H9 (cell line): ENCODE measurements around the gene PSMD1. TPM values are rescaled to one million over a fixed set of nuclear protein-coding genes. Genes with fewer than 3 reads are reported as not detected.

ENCODE experiments used
- DNase-seq: peaks from one replicate; pipeline ENCODE4 v3.0.0-alpha.2; 2017
- H2AFZ ChIP-seq: one replicate; pipeline ENCODE4 v1.6.1; 2013; ENCODE audit warnings: mild to moderate bottlenecking, low read length, control low read depth, moderate library complexity
- H2AK5ac ChIP-seq: 2 replicates; pipeline ENCODE4 v1.6.1; 2013; ENCODE audit warnings: low read length, control low read depth, mixed read lengths; ENCODE audit not compliant: insufficient read length
- H2BK120ac ChIP-seq: one replicate; pipeline ENCODE4 v1.6.1; 2013; ENCODE audit warnings: low read depth, mild to moderate bottlenecking, low read length, control low read depth, inconsistent platforms; ENCODE audit not compliant: poor library complexity, severe bottlenecking
- H2BK12ac ChIP-seq: 2 replicates; pipeline ENCODE4 v1.6.1; 2013; ENCODE audit warnings: low read length, control low read depth, mixed read lengths, low read depth; ENCODE audit not compliant: insufficient read length
- H2BK15ac ChIP-seq: 2 replicates; pipeline ENCODE4 v1.6.1; 2013; ENCODE audit warnings: low read depth, low read length, control low read depth
- H2BK20ac ChIP-seq: one replicate; pipeline ENCODE4 v1.6.1; 2013; ENCODE audit warnings: low read depth, mild to moderate bottlenecking, low read length, control low read depth, inconsistent platforms; ENCODE audit not compliant: poor library complexity, severe bottlenecking
- H2BK5ac ChIP-seq: 2 replicates; pipeline ENCODE4 v1.6.1; 2013; ENCODE audit warnings: low read length, control low read depth, mixed read lengths; ENCODE audit not compliant: insufficient read length
- H3K14ac ChIP-seq: 2 replicates; pipeline ENCODE4 v1.6.1; 2013; ENCODE audit warnings: low read length, control low read depth; ENCODE audit not compliant: insufficient read depth
- H3K18ac ChIP-seq: 2 replicates; pipeline ENCODE4 v1.6.1; 2013; ENCODE audit warnings: low read depth, mild to moderate bottlenecking, mixed read lengths, low read length, control low read depth; ENCODE audit not compliant: insufficient read length
- H3K23ac ChIP-seq: 2 replicates; pipeline ENCODE4 v1.6.1; 2013; ENCODE audit warnings: low read length, control low read depth, mixed read lengths, low read depth; ENCODE audit not compliant: insufficient read length
- H3K23me2 ChIP-seq: 2 replicates; pipeline ENCODE4 v1.6.1; 2013; ENCODE audit warnings: low read depth, mild to moderate bottlenecking, mixed read lengths, low read length, control low read depth; ENCODE audit not compliant: insufficient read length, poor library complexity, severe bottlenecking
- H3K27ac ChIP-seq: 2 replicates; pipeline ENCODE4 v1.5.1; 2013; ENCODE audit warnings: low read length, control low read depth, mixed read lengths, low read depth; ENCODE audit not compliant: insufficient read length
- H3K27me3 ChIP-seq: 2 replicates; pipeline ENCODE4 v1.6.1; 2013; ENCODE audit warnings: low read length, control low read depth, inconsistent platforms; ENCODE audit not compliant: insufficient read depth
- H3K4ac ChIP-seq: 2 replicates; pipeline ENCODE4 v1.6.1; 2013; ENCODE audit warnings: low read depth, mild to moderate bottlenecking, control low read depth, inconsistent platforms, low read length, moderate library complexity
- H3K4me1 ChIP-seq: 2 replicates; pipeline ENCODE4 v1.6.1; 2013; ENCODE audit warnings: low read length, control low read depth, inconsistent platforms; ENCODE audit not compliant: insufficient read depth
- H3K4me2 ChIP-seq: 2 replicates; pipeline ENCODE4 v1.6.1; 2013; ENCODE audit warnings: low read length, control low read depth, mixed read lengths; ENCODE audit not compliant: insufficient read length, insufficient read depth
- H3K56ac ChIP-seq: 2 replicates; pipeline ENCODE4 v1.6.1; 2013; ENCODE audit warnings: low read depth, mild to moderate bottlenecking, mixed read lengths, low read length, control low read depth; ENCODE audit not compliant: insufficient read length
- H3K79me1 ChIP-seq: 2 replicates; pipeline ENCODE4 v1.6.1; 2013; ENCODE audit warnings: low read depth, mild to moderate bottlenecking, moderate library complexity, low read length, control low read depth, inconsistent platforms; ENCODE audit not compliant: insufficient read depth, poor library complexity, severe bottlenecking
- H3K79me2 ChIP-seq: 2 replicates; pipeline ENCODE4 v1.6.1; 2013; ENCODE audit warnings: low read length, control low read depth, inconsistent platforms; ENCODE audit not compliant: insufficient read depth
- H3K9ac ChIP-seq: 2 replicates; pipeline ENCODE4 v1.6.1; 2013; ENCODE audit warnings: low read length, control low read depth, mixed read lengths; ENCODE audit not compliant: insufficient read length; ENCODE audit errors: extremely low read depth
- H3K9me3 ChIP-seq: one replicate; pipeline ENCODE4 v1.6.1; 2013; ENCODE audit warnings: low read depth, low read length, inconsistent platforms; ENCODE audit not compliant: control insufficient read depth
- H3T11ph ChIP-seq: one replicate; pipeline ENCODE4 v1.6.1; 2013; ENCODE audit warnings: mild to moderate bottlenecking, low read length, control low read depth, inconsistent platforms
- H4K20me1 ChIP-seq: one replicate; pipeline ENCODE4 v1.6.1; 2013; ENCODE audit not compliant: control insufficient read depth, insufficient read length, insufficient read depth
- H4K5ac ChIP-seq: 2 replicates; pipeline ENCODE4 v1.6.1; 2013; ENCODE audit warnings: low read depth, mild to moderate bottlenecking, mixed read lengths, low read length, control low read depth; ENCODE audit not compliant: insufficient read length
- H4K8ac ChIP-seq: replicated peaks from 2 replicates; pipeline ENCODE4 v1.6.1; 2013; ENCODE audit warnings: low read length, control low read depth, mixed read lengths, low read depth; ENCODE audit not compliant: insufficient read length
- H4K91ac ChIP-seq: 2 replicates; pipeline ENCODE4 v1.6.1; 2013; ENCODE audit warnings: low read depth, mild to moderate bottlenecking, moderate library complexity, mixed read lengths, low read length, control low read depth; ENCODE audit not compliant: insufficient read length
- H3K27ac Mint-ChIP-seq, 3 experiments: 2 replicates in 2 of 3; 3 replicates in 1 of 3; pipeline ENCODE4 v1.8.0; 2020 to 2021; ENCODE audit warnings: mixed read lengths in 3 of 3, mild to moderate bottlenecking in 1 of 3, moderate library complexity in 1 of 3
- H3K27me3 Mint-ChIP-seq: 2 replicates; pipeline ENCODE4 v1.8.0; 2021; ENCODE audit warnings: low read depth, mild to moderate bottlenecking, moderate library complexity, mixed read lengths
- H3K36me3 Mint-ChIP-seq, 3 experiments: 2 replicates in 2 of 3; 3 replicates in 1 of 3; pipeline ENCODE4 v1.8.0; 2020 to 2021; ENCODE audit warnings: low read depth in 3 of 3, mixed read lengths in 3 of 3; ENCODE audit not compliant: insufficient read depth in 1 of 3
- H3K4me1 Mint-ChIP-seq, 2 experiments: 2 replicates each; pipeline ENCODE4 v1.8.0; 2020; ENCODE audit warnings: mixed read lengths in 2 of 2
- H3K4me3 Mint-ChIP-seq, 2 experiments: 2 replicates in 1 of 2; 3 replicates in 1 of 2; pipeline ENCODE4 v1.8.0; 2020 to 2021; ENCODE audit warnings: mild to moderate bottlenecking in 2 of 2, mixed read lengths in 2 of 2, moderate library complexity in 1 of 2
- H3K9me3 Mint-ChIP-seq, 2 experiments: 2 replicates in 1 of 2; 3 replicates in 1 of 2; pipeline ENCODE4 v1.8.0; 2020; ENCODE audit warnings: mild to moderate bottlenecking in 2 of 2, mixed read lengths in 2 of 2, moderate library complexity in 1 of 2
- CTCF ChIP-seq: fragments of 200-600 bp; sonication (generic); conservative IDR thresholded peaks from 3 replicates; pipeline ENCODE4 v1.8.0; 2021; ENCODE audit warnings: antibody characterized with exemption, mild to moderate bottlenecking
- WGBS: extraction: QIAGEN DNeasy Blood & Tissue Kit; methylation state at CpG from one replicate; pipeline ENCODE4 v1.1.7; 2013; ENCODE audit warnings: missing lambda C conversion rate, low lambda C conversion rate, mixed read lengths; ENCODE audit not compliant: insufficient read length; ENCODE audit errors: extremely low coverage; 5-methylcytosine and 5-hydroxymethylcytosine counted together
- total RNA-seq: library from RNA; stranded (reverse); gene quantifications from 2 replicates; pipeline ENCODE4 v1.2.1, GENCODE V29; 2021

Gene PSMD1
- total RNA-seq, 1 experiment from 2014 or later: 166 TPM

- Histone ChIP-seq H4K5ac (no peak overlapping the region), H3K14ac (no peak overlapping the region), H4K20me1 (no peaks in the 10 kb centered on the region), H3K79me1 (no peaks in the 10 kb centered on the region), H3K9me3 (no peaks in the 10 kb centered on the region), H3K23me2 (no peaks in the 10 kb centered on the region), H3K4ac (no peak overlapping the region), H3K9ac (no peak overlapping the region), H4K91ac (no peak overlapping the region), H2AK5ac (no peak overlapping the region), H3K79me2 (no peaks in the 10 kb centered on the region; the same call in 1 of the 2 replicates), H3K23ac (no peak overlapping the region), H3K4me1 (no peaks in the 10 kb centered on the region), H3T11ph (no peak overlapping the region), H3K56ac (no peak overlapping the region), H4K8ac (no peak overlapping the region), H2BK15ac (no peak overlapping the region), H2BK120ac (no peak overlapping the region), H3K27me3 (no peaks in the 10 kb centered on the region), H3K18ac (no peak overlapping the region), H3K4me2 (no peak overlapping the region), H3K27ac (no peak overlapping the region), H2AFZ (no peak overlapping the region), H2BK20ac (no peak overlapping the region), H2BK5ac (no peak overlapping the region), H2BK12ac (no peak overlapping the region)
- peaks cover 3 to 8% of the 10 kb centered on the region in 2 experiments; a peak in 4 of 5 replicates for H3K9me3 Mint-ChIP-seq
- TF ChIP-seq CTCF: no peak
- H3K36me3 Mint-ChIP-seq: peaks cover 19 to 54% (median 36%) of the 10 kb centered on the region in 3 experiments
- H3K27ac Mint-ChIP-seq: peak overlapping the region in 2 of 3 experiments; percentile 11 to 22; a peak in 1 of 7 replicates
- H3K4me3 Mint-ChIP-seq: no peak overlapping the region
- no peak for DNase-seq
- H3K4me1 Mint-ChIP-seq: peaks cover 13 to 14% of the 10 kb centered on the region in 2 experiments
- no CpG with 5 or more reads among the region's 5 CpGs for WGBS
- no peaks in the 10 kb centered on the region for H3K27me3 Mint-ChIP-seq
Measured at GRCh38 chr2:231204581-231204980, 147.9 kb downstream of the PSMD1 start.
